Motor neuron (in vitro differentiated cells): ENCODE results near the gene SH3GL1. TPM values are rescaled to one million over a fixed set of nuclear protein-coding genes. Genes with fewer than 3 reads are reported as not detected.
A peak's percentile ranks its signal among the peaks of the same experiment; 100 is the strongest.

Experiments
- ATAC-seq, 8 experiments: fragments of 200-7000 bp; cut with Tn5 transposase; replicated peaks in 6 of 8; 2 replicates each; pipeline ENCODE4 v1.8.0; 2021; ENCODE audit warnings: mild to moderate bottlenecking in 8 of 8, moderate library complexity in 8 of 8
- H3K27ac ChIP-seq, 2 donors: fragments of 250-450 bp; sonication (Bioruptor Pico); 2 replicates each; pipeline ENCODE4 v1.9.0; 2021; ENCODE audit warnings: antibody characterized with exemption in 2 of 2, mild to moderate bottlenecking in 2 of 2, moderate library complexity in 1 of 2
- H3K4me1 ChIP-seq, 2 donors: fragments of 250-450 bp; sonication (Bioruptor Pico); replicated peaks in 1 of 2; 2 replicates each; pipeline ENCODE4 v1.6.1; 2021; ENCODE audit warnings: antibody characterized with exemption in 2 of 2, mild to moderate bottlenecking in 2 of 2, moderate library complexity in 1 of 2
- H3K4me3 ChIP-seq, 5 donors: fragments of 250-450 bp; sonication (Bioruptor Pico); 2 replicates each; pipeline ENCODE4 v1.9.0; 2021; ENCODE audit warnings: antibody characterized with exemption in 5 of 5, mild to moderate bottlenecking in 5 of 5, moderate library complexity in 4 of 5
- WGBS, 10 experiments: fragments of 450-650 bp; shearing (Covaris generic); methylation state at CpG; one replicate each; pipeline ENCODE4 v1.0.0; 2022; 5-methylcytosine and 5-hydroxymethylcytosine counted together
- in situ Hi-C, 9 experiments: fragments of 400-800 bp; cut with MboI; loops; one replicate each; pipeline ENCODE4 v1.15.0; 2021; ENCODE audit warnings: low sequenced_read_pairs in 9 of 9, low pct_unique_long_range_greater_than_20kb in 2 of 9; ENCODE audit not compliant: unreplicated experiment in 9 of 9
- total RNA-seq, 8 experiments: library from RNA; unstranded; fragments of 300-600 nt; gene quantifications; 2 replicates each; pipeline versions ENCODE4 v1.2.3 to v1.2.4, GENCODE V29; 2022

Gene SH3GL1
- total RNA-seq, 8 experiments from 2014 or later = 24.6 to 62.9 (median 40.6) TPM

DNA sequence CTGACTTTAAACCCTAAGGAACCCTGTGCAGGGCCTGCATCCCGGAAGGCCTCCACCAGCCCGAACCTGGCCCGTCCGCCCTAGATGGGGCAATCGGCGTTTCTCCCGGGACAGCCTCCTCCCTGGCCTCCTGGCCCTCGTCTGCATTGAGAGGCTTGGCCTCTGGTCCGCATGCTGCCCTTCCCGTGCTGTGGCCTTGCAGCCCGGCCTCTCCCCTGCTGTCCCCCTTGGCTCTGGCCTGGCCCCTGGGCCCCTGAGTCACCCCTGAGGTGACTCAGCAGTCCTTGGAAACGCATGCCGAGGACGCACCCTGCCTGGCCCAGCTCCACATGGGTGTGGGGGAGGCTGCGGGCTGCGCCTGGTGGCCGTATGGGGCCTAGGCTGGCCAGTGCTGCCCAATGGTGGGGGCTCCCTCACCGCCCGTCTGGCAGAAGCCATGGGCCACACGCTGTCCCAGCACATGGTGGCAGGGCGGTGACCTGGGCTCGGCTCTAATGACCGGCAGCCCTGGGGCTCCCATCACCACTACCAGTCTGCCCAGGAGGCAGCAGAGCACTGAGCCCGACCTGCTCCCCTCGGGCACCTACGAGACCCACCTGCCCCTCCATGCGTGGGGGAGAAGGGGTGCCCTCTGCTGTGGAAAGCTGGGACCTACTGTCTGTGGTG lies 25.7 kb downstream of the SH3GL1 start:
- ATAC-seq = peak; percentile 29 to 70 (median 45)
- Histone ChIP-seq H3K27ac (peak overlapping the region; percentile 84 to 91), H3K4me3 (no peak overlapping the region), H3K4me1 (peaks cover 46% of the 10 kb centered on the region in 2 donors)
- WGBS, 10 experiments = 0 to 10% methylated on average over 3 to 4 of the region's 27 CpGs; no CpG with 5 or more reads in 8 of the 10 experiments
- in situ Hi-C loops = no loop called here

DNA sequence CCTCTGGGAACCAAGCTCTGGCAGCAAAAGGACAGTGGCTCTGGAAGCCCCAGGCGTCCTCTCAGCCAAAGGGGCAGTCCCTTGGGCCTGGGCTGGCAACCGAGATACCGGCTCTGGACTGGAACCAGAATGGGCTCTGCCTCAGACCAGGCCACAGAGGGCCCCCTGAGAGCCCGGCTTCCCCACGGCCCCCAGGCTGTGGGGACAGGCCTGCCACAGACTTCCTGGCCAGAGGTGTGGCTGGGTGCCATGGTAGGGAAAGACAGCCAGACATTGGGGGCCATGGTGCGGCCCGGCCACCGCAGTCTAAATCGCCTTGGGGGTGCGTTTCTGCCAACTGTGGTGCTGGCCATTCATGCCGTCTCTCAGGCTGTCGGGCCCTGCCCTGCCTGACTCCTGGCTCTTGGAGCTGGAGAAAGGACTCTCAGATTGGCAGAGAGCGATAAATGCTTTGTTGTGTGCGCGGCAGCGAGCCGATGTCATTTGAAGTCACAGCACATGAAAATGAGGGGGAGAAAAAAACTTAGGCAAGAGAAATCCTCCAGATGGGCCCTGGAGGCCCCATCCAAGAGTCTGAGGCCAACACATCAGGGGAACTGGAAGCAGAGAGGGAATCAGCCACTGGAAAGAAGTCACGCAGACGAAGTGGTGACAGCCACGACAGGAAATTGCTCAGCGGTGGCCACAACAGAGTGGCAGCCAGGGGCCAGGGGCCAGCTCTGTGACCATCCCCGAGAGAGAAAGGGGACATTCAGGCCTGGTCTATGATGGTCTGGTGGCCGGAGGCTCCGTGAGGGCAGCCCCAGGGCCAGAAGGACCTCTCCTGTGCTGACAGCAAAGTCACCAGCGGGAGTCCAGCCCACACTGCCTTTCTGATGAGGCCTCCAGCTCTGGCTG lies 26.5 kb downstream of the SH3GL1 start:
- ATAC-seq = no peak
- Histone ChIP-seq H3K4me3 (no peak overlapping the region), H3K27ac (peak overlapping the region; percentile 84 to 91), H3K4me1 (peaks cover 53 to 54% of the 10 kb centered on the region in 2 donors)
- WGBS, 10 experiments = 0 to 83% (median 75%) methylated on average over 1 to 10 of the region's 25 CpGs; no CpG with 5 or more reads in 3 of the 10 experiments
- in situ Hi-C loops = no loop called here

DNA sequence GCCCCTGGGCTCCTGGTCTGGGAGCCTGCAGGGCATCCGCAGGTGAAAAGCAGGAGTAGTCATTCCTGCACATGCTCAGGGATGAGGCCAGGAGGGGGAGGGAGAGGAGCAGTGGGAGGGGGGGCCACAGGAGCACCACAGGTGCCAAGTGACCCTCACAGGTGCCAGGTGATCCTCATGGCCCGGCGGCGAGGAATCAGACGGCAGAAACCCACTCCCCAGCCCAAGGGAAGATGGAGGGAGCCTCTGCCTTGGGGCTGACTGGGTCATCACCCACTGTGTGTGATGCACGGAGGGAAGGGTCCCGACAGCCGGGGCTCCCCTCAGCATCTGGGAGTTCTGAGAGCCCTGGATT lies 27.4 kb downstream of the SH3GL1 start:
- in situ Hi-C loops = no loop called here
- WGBS, 10 experiments = 53% methylated on average over 3 of the region's 8 CpGs; no CpG with 5 or more reads in 9 of the 10 experiments
- no peak overlapping the region for H3K4me3 ChIP-seq
- no peak for ATAC-seq
- no peak overlapping the region for H3K27ac ChIP-seq
- H3K4me1 ChIP-seq = peaks cover 53 to 57% of the 10 kb centered on the region in 2 donors

DNA sequence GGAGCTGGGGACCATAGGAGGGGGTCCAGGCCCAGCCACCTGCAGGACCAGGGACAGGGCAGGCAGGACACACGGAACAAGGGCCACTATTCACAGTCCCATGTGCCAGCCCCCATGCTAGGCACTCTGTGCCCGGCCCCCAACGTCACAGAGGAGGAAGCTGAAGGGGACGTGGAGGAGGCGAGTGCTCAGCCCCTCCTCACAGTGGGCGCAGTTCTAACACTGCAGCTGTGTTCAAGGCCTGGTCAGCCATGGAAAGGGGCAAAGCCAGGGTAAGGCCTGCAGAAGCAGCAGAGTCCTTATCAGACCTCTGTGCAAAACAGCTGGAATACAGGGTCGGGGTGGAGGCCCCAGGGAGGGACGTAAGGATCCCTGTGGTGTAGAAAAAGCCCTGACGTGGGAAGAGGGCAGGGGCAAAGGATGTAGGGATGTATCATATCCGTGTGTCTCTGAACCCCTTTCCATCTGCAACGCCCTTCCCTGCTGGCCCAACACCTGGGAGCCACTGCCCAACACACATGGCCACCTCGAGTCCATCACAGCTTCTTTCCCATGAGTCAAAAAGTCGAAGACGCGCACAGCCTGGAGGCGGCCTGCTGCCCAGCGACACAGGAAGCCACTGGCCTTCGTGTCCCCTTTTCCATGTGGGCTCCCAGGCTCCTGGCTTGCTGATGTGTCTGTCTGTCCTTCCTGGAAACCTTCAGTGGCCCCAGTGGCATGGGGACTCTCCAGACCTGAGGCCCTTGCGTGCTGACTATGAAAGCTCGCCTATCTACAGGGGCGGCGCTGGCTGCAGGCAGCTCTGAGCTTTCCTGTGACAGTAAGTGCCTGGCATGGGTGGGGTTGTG lies 28.0 kb downstream of the SH3GL1 start:
- H3K4me3 ChIP-seq = no peak overlapping the region
- WGBS, 10 experiments = 50 to 100% (median 95%) methylated on average over 2 to 6 of the region's 22 CpGs; no CpG with 5 or more reads in 3 of the 10 experiments
- H3K4me1 ChIP-seq = peaks cover 53 to 57% of the 10 kb centered on the region in 2 donors
- ATAC-seq = no peak
- in situ Hi-C loops = no loop called here
- H3K27ac ChIP-seq = no peak overlapping the region

DNA sequence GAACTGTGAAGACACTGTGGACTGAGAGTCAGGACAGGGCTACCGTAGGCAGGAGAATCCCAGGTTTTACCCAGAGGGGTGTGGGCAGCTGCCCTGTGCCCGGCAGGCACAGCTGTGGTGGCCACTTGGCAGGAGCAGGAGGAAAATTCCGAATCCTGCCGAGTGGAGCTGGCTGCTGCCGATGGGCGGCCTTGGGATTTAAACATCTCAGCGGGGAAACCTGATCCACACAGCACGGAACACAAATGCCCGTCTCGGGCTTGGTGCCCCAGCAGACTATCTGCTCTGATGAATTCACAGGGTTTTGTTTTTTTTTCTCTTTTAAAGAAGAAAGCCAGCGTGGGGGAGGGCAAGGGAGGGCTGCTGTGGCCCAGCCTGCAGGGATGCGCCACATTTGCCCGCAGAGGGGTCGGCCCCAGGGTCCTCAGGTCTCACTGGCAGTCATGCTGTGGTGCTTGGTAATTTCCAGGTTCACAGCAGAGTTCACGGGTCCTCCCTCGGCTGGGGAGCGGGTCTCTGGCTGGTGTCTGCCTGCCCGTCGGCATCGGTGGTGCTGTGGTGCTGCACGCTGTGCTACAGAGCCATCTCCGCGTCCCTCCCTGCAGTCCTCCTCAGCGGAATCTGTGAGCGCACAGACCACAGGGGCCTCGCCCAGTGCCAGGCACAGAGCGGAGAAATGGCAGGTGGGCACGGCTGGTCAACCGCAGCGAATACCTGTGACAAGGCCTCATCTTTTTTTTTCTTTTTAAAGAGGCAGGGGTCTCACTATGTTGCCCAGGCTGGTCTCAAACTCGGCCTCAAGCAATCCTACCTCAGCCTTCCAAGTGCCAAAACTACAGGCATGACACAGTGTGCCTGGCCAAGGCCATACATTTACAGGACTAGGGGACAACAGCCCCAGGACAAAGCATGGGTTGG lies 28.8 kb downstream of the SH3GL1 start:
- in situ Hi-C loops = no loop called here
- no peak for ATAC-seq
- Histone ChIP-seq H3K4me1 (peaks cover 44 to 48% of the 10 kb centered on the region in 2 donors), H3K4me3 (no peak overlapping the region), H3K27ac (no peak overlapping the region)
- WGBS, 10 experiments = 56 to 100% (median 83%) methylated on average over 1 to 20 of the region's 31 CpGs

DNA sequence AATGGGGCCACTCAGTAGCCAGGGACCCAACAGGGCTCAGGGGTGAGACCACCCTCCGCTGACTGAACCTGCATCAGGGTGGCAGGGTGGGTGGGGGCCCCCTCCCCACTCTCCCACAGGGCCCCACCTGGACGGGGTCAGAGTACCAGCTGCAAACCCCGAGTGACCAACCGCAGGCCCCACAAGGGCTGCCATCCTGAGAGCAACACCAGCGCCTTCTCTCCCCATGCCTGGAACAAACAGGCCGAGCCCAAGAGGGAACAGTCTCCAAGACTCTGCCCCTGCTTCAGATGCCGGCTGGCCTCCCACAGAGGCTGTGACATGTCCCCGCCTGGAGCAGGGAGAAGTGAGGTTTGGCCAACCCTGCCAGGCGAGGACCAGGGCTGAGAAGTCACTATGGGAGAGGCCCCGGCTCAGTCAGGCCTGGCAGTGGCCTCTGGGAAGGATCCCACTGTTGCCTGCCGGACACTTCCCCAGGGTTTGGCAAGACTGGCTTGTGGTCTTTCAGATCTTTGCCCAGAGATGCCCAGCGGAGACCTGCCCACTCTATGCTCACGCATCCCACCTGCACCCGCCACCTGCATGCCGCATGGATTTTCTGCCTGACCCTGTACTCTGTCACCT lies 29.8 kb downstream of the SH3GL1 start:
- Histone ChIP-seq H3K4me1 (peaks cover 36 to 38% of the 10 kb centered on the region in 2 donors), H3K4me3 (no peak overlapping the region), H3K27ac (peak overlapping the region in 1 of 2 donors; percentile 32)
- WGBS, 10 experiments = 60 to 100% (median 83%) methylated on average over 1 to 6 of the region's 15 CpGs; no CpG with 5 or more reads in 6 of the 10 experiments
- ATAC-seq = no peak
- in situ Hi-C loops = no loop called here

DNA sequence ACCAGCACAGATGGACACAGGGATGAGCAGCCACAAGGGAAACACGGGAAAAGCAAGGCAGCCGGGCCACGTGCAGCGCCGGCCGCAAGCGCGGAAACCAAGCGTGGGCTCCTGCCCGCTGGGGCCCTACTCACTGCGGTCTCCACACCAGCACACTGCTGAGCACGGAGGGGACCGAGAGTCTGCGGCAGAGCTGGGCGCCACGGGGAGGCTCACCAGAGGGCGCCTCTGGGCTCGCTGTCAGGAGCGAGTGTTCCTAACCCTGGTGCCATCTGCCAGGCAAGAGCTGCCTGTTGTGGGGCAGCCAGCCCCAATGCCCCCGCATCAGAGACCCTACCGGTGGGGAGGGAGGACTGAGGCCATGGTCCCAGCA lies 30.5 kb downstream of the SH3GL1 start:
- Histone ChIP-seq H3K4me3 (no peak overlapping the region), H3K27ac (peak overlapping the region in 1 of 2 donors; percentile 55), H3K4me1 (peaks cover 29 to 32% of the 10 kb centered on the region in 2 donors)
- ATAC-seq = peak in 6 of 8 experiments; percentile 32 to 49 (median 46)
- in situ Hi-C loops = no loop called here
- WGBS, 10 experiments = 48 to 73% (median 65%) methylated on average over 2 to 10 of the region's 21 CpGs; no CpG with 5 or more reads in 6 of the 10 experiments

DNA sequence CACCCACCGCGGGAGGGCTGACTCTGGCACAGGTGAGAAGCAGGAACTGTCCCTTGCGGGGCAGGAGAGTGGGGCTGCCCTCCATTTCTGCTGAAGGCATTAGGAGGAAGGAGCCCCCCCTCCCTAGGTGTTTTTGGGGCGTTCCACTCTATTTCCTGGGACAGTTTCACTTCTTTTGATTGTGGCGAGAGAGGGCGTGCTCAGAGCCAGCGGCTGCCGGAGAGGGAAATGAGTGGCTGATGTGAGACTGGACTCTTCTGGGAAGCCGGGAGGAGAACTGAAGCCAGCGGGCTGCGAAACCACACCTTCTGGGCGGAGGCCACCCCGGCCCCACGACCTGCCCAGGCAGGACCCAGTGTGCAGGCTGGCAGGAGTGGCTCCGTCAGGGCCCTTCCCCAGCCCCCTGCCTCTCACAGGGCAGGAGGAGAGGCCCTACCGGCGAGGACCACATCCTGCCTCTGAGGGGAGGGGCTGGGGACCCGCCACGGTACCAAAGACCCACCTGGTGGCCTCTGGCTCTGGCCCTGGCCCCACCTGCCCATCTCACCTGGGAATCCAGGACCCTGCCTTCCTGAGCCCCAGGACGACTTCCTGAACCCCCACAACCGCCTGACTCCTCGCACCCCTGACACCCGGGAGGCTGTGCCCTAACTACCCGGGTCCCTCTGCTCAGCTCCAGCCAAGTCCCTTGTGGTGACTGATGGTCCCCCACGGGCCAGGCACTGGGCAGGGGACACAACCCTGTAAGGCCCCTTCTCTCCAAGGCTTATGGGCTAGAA lies 31.0 kb downstream of the SH3GL1 start:
- WGBS, 10 experiments = 18 to 75% (median 33%) methylated on average over 2 to 6 of the region's 25 CpGs; no CpG with 5 or more reads in 7 of the 10 experiments
- Histone ChIP-seq H3K4me1 (peaks cover 23 to 26% of the 10 kb centered on the region in 2 donors), H3K27ac (peak overlapping the region in 1 of 2 donors; percentile 55), H3K4me3 (no peak overlapping the region)
- in situ Hi-C loops = no loop called here
- ATAC-seq = peak; percentile 10 to 80 (median 43)

DNA sequence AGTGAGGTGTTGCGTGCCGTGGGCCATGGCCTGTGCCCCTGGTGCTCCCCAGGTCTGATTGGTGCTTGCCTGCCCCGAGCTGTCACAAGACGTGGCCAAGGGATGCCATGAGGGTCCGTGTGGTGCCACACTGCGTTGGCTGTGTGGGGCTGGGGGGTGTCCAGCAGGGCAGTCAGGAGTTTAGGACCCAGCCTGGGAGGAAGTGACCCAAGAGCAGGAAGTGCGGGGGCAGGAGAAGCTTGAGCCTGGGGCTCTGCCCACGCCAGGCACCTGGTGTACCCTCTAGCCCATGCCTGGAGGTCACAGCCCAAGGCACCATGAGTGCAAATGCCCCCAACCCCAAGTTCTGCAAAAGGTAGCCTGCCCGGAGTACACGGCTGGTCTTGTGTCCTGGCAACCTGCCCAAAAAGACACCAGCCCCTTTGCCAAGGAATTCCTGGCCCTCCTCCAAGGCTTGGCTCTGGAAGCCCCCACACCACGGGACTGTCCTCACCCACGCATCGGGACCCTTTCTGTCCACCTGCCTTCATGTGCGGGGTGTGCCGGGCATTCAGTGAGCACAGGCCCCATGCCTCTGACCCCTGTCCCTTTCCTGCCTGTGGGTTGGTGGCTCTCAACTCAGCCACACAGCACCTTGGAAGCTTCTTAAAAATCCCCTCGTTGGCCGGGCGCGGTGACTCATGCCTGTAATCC lies 32.1 kb downstream of the SH3GL1 start:
- peak in 1 of 8 experiments; percentile 25 for ATAC-seq
- in situ Hi-C loops = no loop called here
- peaks cover 15 to 19% of the 10 kb centered on the region in 2 donors for H3K4me1 ChIP-seq
- WGBS, 10 experiments = 53 to 100% (median 89%) methylated on average over 1 to 11 of the region's 19 CpGs; no CpG with 5 or more reads in 6 of the 10 experiments
- peak overlapping the region in 1 of 2 donors; percentile 55 for H3K27ac ChIP-seq
- H3K4me3 ChIP-seq = no peak overlapping the region

DNA sequence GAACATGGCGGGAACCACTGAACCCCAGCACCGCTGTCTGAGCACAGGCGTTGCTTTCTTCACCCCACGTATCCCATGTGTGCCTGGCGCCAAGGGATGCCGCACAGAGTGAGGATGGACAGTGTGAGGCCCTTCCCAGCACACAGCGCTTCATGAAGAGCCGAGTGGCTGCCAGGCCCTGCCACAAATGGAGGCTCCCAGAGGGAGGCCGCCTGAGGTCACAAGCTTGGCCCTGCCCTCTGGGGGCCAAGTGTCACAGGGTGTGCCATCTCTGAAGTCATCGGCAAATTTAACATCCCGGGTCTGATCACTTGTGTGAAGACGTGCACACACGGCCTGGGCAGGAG lies 32.6 kb downstream of the SH3GL1 start:
- WGBS, 10 experiments = 80 to 100% (median 96%) methylated on average over 2 to 4 of the region's 13 CpGs; no CpG with 5 or more reads in 7 of the 10 experiments
- ATAC-seq = peak in 1 of 8 experiments; percentile 3

More for the DNA sequence above, 32.6 kb downstream of the SH3GL1 start:
- H3K4me1 ChIP-seq = peaks cover 15 to 19% of the 10 kb centered on the region in 2 donors
- in situ Hi-C loops = no loop called here
- no peak overlapping the region for H3K4me3 ChIP-seq
- H3K27ac ChIP-seq = peak overlapping the region in 1 of 2 donors; percentile 13
